HG03108 (cell line): ENCODE data around the gene S100A11.

Experiments
- ATAC-seq: cut with Tn5 transposase; IDR thresholded peaks from one replicate; pipeline ENCODE4 v1.9.1; 2021; ENCODE audit warnings: moderate library complexity; ENCODE audit not compliant: unreplicated experiment

The S100A11 gene

GRCh38 chr1:152039886-152040285 lies 3.1 kb upstream of the S100A11 start:
- ATAC-seq, result no peak

- no peak for ATAC-seq
Measured at GRCh38 chr1:152039461-152039860, 2.7 kb upstream of the S100A11 start.

GRCh38 chr1:152038871-152039270 lies 2.1 kb upstream of the S100A11 start:
- ATAC-seq, result no peak

- no peak for ATAC-seq
Measured at GRCh38 chr1:152035539-152036266, 1.1 kb downstream of the S100A11 start.

- ATAC-seq, result no peak
Measured at GRCh38 chr1:152034654-152035538, 1.9 kb downstream of the S100A11 start.

- ATAC-seq, result no peak
Measured at GRCh38 chr1:152034324-152034653, 2.5 kb downstream of the S100A11 start.

- ATAC-seq, result no peak
Measured at GRCh38 chr1:152029929-152030211, 6.9 kb downstream of the S100A11 start.

- ATAC-seq, result no peak
Measured at GRCh38 chr1:152029144-152029928, 7.5 kb downstream of the S100A11 start.

- ATAC-seq, result no peak
Measured at GRCh38 chr1:152026895-152027294, 9.9 kb downstream of the S100A11 start.

- no peak for ATAC-seq
Measured at GRCh38 chr1:152024223-152024622, 12.6 kb downstream of the S100A11 start.

GRCh38 chr1:152023221-152023620 lies 13.6 kb downstream of the S100A11 start:
- no peak for ATAC-seq

GRCh38 chr1:152022474-152022873 lies 14.3 kb downstream of the S100A11 start:
- ATAC-seq, result no peak

- ATAC-seq, result no peak
Measured at GRCh38 chr1:152021569-152021968, 15.2 kb downstream of the S100A11 start.

GRCh38 chr1:152020849-152021248 lies 16.0 kb downstream of the S100A11 start:
- no peak for ATAC-seq

GRCh38 chr1:152018537-152018936 lies 18.3 kb downstream of the S100A11 start:
- no peak for ATAC-seq

GRCh38 chr1:152015766-152016165 lies 21.0 kb downstream of the S100A11 start:
- no peak for ATAC-seq

GRCh38 chr1:152014943-152015342 lies 21.9 kb downstream of the S100A11 start:
- ATAC-seq, result no peak

- no peak for ATAC-seq
Measured at GRCh38 chr1:152013664-152014237, 23.1 kb downstream of the S100A11 start.

GRCh38 chr1:152009691-152010090 lies 27.1 kb downstream of the S100A11 start:
- no peak for ATAC-seq

GRCh38 chr1:152007047-152007446 lies 29.8 kb downstream of the S100A11 start:
- ATAC-seq, result no peak

- no peak for ATAC-seq
Measured at GRCh38 chr1:152005360-152005912, 31.4 kb downstream of the S100A11 start.
